ENCODE results near the gene MAP1S. TPM values are rescaled to one million over a fixed set of nuclear protein-coding genes. Genes with fewer than 3 reads are reported as not detected.
A peak's percentile ranks its signal among the peaks of the same experiment; 100 is the strongest.

The MAP1S gene
- total RNA-seq, 4 donors from 2014 or later, result 20.0 to 61.5 (median 35.1) TPM

DNA sequence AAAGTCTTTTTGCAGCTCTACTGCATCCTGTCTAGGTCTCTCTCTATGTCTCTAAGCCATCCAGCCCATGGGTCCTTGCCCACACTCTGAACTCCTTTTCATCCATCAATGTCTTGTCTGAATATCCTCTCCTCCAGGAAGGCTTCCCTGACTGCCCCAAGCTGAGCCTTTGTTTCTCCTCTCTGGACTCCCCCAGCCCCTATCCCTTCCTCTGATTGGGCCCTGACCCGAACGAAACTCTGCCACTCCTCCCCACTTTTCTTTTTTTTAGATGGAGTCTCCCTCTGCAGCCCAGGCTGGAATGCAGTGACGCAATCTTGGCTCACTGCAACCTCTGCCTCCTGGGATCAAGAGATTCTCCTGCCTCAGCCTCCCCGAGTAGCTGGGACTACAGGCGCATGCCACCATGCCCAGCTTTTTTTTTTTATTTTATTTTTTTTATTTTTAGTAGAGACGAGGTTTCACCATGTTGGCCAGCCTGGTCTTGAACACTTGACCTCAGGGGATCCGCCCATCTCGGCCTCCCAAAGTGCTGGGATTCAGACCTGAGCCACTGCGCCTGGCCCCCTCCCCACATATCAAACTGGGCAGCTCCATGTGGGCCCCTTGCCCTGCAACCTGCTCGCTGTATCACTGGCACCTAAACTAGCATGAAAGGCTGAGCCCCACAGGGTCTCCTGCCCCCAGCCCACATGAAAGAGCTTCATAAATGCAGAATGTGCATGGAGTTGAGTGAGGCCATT is 30.3 kb upstream of the MAP1S start:
- DNase-seq (no peak), ATAC-seq (no peak)
- H3K27me3 ChIP-seq, result peaks cover 41 to 77% (median 52%) of the 10 kb centered on the region in 3 donors
- H3K36me3 ChIP-seq, result no peaks in the 10 kb centered on the region
- in situ Hi-C loops (cut with MboI; ENCODE audit: low sequenced_read_pairs in 4 of 4), result no loop called here
- H3K4me3 ChIP-seq, result no peak overlapping the region
- no peak overlapping the region for H3K27ac ChIP-seq
- TF ChIP-seq POLR2A (IDR thresholded peaks at IDR 0.05), result no peak
- TF ChIP-seq, protein P1, sequence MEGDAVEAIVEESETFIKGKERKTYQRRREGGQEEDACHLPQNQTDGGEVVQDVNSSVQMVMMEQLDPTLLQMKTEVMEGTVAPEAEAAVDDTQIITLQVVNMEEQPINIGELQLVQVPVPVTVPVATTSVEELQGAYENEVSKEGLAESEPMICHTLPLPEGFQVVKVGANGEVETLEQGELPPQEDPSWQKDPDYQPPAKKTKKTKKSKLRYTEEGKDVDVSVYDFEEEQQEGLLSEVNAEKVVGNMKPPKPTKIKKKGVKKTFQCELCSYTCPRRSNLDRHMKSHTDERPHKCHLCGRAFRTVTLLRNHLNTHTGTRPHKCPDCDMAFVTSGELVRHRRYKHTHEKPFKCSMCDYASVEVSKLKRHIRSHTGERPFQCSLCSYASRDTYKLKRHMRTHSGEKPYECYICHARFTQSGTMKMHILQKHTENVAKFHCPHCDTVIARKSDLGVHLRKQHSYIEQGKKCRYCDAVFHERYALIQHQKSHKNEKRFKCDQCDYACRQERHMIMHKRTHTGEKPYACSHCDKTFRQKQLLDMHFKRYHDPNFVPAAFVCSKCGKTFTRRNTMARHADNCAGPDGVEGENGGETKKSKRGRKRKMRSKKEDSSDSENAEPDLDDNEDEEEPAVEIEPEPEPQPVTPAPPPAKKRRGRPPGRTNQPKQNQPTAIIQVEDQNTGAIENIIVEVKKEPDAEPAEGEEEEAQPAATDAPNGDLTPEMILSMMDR (IDR thresholded peaks at IDR 0.05 in 4 of 5, conservative IDR thresholded peaks at IDR 0.05 in 1 of 5), result no peak
- intact Hi-C loops (cut with DNase I; ENCODE audit: low total_unique reads), result no loop called here
- H3K9me3 ChIP-seq, result no peaks in the 10 kb centered on the region
- peaks cover 0 to 5% of the 10 kb centered on the region in 2 donors for H3K4me1 ChIP-seq

- ATAC-seq (no peak), DNase-seq (no peak)
- Histone ChIP-seq H3K36me3 (no peaks in the 10 kb centered on the region), H3K9me3 (no peaks in the 10 kb centered on the region), H3K4me1 (no peaks in the 10 kb centered on the region), H3K27me3 (peaks cover 28 to 44% (median 29%) of the 10 kb centered on the region in 3 donors), H3K4me3 (no peak overlapping the region), H3K27ac (no peak overlapping the region)
- no peak for TF ChIP-seq POLR2A (IDR thresholded peaks at IDR 0.05)
- TF ChIP-seq, protein P1 (IDR thresholded peaks at IDR 0.05 in 4 of 5, conservative IDR thresholded peaks at IDR 0.05 in 1 of 5), result no peak
- in situ Hi-C loops (cut with MboI; ENCODE audit: low sequenced_read_pairs in 4 of 4), result no loop called here
- intact Hi-C loops (cut with DNase I; ENCODE audit: low total_unique reads), result no loop called here
Observed at GRCh38 chr19:17692566-17692965, 26.7 kb upstream of the MAP1S start.

DNA sequence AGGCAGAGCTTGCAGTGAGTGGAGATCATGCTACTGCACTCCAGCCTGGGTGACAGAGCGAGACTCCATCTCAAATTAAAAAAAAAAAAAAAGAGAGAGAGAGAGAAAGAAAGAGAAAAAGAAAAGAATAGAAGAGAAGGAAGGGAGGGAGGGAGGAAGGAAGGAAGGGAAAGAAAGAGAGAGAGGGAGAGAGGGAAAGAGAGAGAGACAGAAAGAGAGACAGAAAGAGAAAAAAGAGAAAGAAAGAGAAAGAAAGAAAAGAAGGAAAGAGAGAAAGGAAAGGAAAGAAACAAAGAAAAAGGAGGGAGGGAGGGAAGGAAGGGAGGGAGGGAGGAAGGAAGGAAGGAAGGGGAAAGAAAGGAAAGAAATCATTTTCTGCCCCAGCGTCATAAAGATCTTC is 24.1 kb upstream of the MAP1S start:
- TF ChIP-seq, protein P1 (IDR thresholded peaks at IDR 0.05 in 4 of 5, conservative IDR thresholded peaks at IDR 0.05 in 1 of 5), result no peak
- TF ChIP-seq POLR2A (IDR thresholded peaks at IDR 0.05), result no peak

DNA sequence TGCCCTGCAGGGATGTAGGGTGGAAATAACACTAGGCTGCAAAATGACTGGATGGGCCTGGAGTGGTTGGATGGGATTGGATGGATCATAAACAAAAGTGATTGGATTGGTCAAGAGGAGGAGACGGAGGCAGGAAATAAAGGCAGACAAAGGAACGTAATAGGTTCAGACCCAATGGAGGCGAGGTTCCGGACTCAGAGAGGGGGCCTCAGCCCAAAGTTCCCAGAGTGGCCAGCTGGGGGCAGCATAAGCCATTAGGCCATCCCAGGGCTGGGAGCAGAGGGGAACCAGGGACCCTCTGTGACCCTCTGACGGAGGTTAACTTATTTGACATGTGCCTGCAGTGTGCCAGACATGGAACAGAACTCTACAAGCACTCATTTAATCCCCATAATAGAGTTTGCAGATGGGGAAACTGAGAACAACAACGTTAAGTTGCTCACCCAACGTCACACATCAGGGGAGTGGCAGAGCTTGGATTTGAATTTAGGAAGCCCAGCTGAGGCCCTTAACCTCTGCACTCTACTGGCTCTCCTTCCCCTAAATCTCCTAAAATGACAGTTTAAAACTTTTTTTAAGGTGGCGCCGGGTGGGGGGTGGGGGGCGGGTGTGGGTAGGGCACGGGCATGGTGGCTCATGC is 15.3 kb upstream of the MAP1S start:
- no peak for ATAC-seq
- Histone ChIP-seq H3K27me3 (peaks cover 0 to 11% (median 11%) of the 10 kb centered on the region in 3 donors), H3K27ac (no peak overlapping the region), H3K36me3 (no peaks in the 10 kb centered on the region), H3K4me1 (no peaks in the 10 kb centered on the region), H3K9me3 (no peaks in the 10 kb centered on the region), H3K4me3 (no peak overlapping the region)
- in situ Hi-C loops (cut with MboI; ENCODE audit: low sequenced_read_pairs in 4 of 4), result no loop called here
- intact Hi-C loops (cut with DNase I; ENCODE audit: low total_unique reads), result loop anchor here (5.0 to 10.0 kb wide), 2 partner anchors 63 to 151 kb away; partner anchors contain the start of gene RPL18A
- TF ChIP-seq, protein P1 (IDR thresholded peaks at IDR 0.05 in 4 of 5, conservative IDR thresholded peaks at IDR 0.05 in 1 of 5), result peak; percentile 33 to 73 (median 56)
- TF ChIP-seq POLR2A (IDR thresholded peaks at IDR 0.05), result no peak
- DNase-seq, result no peak

More for the DNA sequence above, 24.1 kb upstream of the MAP1S start:
- Histone ChIP-seq H3K27ac (no peak overlapping the region), H3K4me3 (no peak overlapping the region), H3K4me1 (no peaks in the 10 kb centered on the region), H3K36me3 (no peaks in the 10 kb centered on the region), H3K27me3 (peaks cover 9 to 32% (median 20%) of the 10 kb centered on the region in 3 donors), H3K9me3 (no peaks in the 10 kb centered on the region)
- in situ Hi-C loops (cut with MboI; ENCODE audit: low sequenced_read_pairs in 4 of 4), result no loop called here
- intact Hi-C loops (cut with DNase I; ENCODE audit: low total_unique reads), result no loop called here
- no peak for ATAC-seq
- DNase-seq, result no peak

Measured in gastrocnemius medialis (tissue), 4 donors.